HG03103 (cell line): ENCODE results near the gene PCMTD2.
"Not testable (repeated sequence)": the region's sequence is repeated elsewhere in the genome, so short reads cannot be mapped to it uniquely, and the experiment has no call there.

Experiments
- ATAC-seq: cut with Tn5 transposase; IDR thresholded peaks from one replicate; pipeline ENCODE4 v1.9.1; 2021; ENCODE audit warnings: low read depth; ENCODE audit not compliant: unreplicated experiment

The PCMTD2 gene

GRCh38 chr20:64223526-64224067 lies 32.0 kb upstream of the PCMTD2 start:
- no peak for ATAC-seq

DNA sequence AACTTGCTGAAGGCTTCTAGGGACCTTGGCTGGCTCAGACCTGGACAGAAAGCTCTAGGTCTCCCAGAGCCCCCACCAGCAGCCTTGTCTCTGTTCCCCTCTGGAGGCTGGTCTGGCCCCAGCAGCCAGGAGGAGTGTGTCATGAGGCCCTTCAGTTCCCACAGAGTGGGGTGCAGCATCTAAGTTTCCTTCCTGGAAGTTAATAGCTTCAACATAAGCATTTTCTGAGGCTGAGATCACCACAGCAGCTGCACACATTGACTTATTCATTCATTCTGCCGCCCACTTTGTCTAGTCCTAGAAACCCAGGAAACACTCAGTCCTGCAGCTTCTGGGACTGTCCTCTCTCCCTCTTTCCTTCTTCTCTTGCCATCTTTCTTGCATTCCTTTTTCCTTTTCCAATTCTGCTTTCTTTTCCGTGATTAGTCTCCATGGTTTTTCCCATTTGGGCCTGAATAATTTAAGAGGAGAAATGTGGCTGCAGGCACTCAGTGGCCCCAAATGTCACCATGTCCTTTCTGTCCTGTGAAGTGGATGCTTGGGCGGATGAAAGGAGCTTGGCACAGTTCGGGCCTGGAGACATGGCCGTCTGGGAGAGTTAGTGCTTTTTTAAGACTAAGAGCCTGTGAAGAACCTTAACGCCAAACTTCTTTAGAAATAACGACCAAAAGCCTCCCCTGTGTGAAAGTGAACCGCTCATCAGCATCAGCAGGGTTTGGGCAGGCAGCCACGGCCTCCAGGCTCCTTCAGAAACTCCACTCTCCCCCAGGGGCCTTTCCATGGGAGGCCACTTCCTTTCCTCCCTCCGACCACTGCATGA lies 31.0 kb upstream of the PCMTD2 start:
- ATAC-seq: no peak

GRCh38 chr20:64225171-64225595 lies 30.4 kb upstream of the PCMTD2 start:
- ATAC-seq: no peak

DNA sequence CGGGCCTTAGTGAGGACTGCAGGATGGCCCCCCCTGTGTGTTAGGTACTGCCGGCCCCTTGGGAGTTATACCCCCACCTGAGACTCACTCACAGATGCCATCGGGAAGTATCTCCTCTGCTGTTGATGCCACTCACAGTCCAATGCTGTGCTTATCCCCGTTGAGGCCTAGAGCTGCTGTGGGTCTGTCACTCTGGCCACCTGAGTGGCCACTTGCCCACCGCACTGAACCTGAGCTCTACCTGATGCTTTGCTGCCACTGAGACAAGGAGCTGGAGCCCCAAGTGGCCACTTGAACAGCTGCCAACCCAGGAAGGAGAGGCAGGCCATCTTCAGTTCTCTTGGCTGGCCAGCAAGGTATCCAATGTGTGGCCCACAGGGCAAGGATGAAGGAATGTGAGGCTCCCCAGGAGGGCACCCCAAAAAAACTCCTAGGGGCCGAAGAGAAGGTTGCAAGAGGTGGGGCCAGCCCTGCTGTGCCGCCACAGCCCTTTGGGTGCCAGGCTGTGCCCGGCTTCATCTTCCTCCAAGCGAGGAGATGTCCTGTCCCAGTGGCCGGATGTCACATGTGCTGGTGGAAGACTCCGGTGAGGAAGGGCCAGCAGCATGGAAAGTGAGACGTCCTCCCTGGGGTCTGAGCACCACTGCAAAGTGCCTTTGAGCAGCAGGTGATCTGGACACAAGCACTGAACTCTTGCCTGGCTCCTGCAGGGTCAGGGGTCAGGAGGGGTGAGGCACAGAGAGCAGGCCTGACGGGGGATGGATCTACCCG lies 29.5 kb upstream of the PCMTD2 start:
- no peak for ATAC-seq

GRCh38 chr20:64226686-64227580 lies 28.6 kb upstream of the PCMTD2 start:
- ATAC-seq: no peak

- ATAC-seq: no peak
These were observed 27.4 kb upstream of the PCMTD2 start for GRCh38 chr20:64228086-64228653.

DNA sequence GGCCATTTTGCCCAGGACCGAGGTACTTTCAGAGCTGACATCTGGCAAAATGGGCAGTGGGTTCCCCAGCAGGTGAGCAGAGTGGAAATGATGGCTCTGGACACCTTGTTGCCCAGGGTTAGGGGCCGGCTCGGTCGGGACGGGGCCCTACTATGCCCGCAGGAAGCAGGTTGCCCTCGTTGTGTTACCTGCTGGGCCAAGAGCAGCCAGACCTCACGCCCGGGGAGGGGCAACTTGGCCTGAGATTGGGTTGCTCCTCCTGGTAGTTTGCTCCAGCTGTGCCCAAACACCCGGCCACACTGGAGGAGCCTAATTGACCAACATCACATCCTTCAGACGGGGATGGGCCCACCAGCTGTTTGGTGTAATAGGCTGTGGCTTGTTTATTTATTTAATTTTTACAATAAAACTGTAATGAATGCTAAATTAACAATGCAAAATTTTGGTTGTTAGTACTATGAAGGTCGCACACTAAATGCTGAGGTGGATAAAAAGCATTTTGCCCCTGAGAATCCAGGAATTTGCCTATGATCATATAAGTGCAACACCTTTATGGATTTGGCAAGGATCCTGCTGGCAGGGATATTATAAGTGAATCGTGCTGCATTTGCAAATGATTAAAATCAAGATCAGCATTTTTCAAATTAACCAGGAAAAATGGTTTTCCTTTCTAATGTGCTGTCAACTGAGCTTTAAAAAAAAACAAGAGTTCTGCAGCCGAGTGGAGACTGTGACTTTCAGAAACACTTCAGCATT lies 26.6 kb upstream of the PCMTD2 start:
- ATAC-seq: no peak

- ATAC-seq: no peak
These were observed 26.0 kb upstream of the PCMTD2 start for GRCh38 chr20:64229507-64230061.

DNA sequence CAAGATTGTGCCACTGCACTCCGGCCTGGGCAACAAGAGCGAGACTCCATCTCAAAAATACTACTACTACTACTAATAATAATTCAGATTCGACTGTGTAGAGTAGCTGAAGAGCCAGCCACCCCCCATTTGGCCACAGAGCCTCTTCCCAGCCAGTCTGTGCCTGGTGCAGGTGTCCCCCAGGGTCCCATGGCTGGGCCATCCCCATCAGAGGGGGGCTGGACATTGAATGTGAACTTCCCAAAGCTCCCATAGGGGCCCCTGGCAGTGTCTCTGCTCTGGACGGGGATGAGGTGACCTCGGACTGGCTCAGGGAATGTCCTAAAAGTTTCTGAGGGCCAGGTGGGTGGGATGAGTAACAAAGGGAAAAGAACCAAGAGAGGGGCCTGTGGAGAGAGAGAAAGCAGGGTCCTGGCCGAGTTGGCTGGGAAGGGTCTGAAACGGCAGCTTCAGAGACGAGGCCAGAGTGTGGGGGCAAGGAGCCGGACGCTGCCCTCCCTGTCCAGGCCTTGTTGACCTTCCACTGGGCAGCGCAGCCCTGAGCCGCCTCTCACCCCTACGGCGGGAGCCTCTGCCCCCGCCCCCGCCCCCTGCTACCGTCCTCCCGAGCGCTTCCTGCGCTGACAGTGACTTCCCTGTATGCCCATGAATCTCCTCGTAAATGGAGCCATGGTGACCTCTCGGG lies 24.9 kb upstream of the PCMTD2 start:
- no peak for ATAC-seq

DNA sequence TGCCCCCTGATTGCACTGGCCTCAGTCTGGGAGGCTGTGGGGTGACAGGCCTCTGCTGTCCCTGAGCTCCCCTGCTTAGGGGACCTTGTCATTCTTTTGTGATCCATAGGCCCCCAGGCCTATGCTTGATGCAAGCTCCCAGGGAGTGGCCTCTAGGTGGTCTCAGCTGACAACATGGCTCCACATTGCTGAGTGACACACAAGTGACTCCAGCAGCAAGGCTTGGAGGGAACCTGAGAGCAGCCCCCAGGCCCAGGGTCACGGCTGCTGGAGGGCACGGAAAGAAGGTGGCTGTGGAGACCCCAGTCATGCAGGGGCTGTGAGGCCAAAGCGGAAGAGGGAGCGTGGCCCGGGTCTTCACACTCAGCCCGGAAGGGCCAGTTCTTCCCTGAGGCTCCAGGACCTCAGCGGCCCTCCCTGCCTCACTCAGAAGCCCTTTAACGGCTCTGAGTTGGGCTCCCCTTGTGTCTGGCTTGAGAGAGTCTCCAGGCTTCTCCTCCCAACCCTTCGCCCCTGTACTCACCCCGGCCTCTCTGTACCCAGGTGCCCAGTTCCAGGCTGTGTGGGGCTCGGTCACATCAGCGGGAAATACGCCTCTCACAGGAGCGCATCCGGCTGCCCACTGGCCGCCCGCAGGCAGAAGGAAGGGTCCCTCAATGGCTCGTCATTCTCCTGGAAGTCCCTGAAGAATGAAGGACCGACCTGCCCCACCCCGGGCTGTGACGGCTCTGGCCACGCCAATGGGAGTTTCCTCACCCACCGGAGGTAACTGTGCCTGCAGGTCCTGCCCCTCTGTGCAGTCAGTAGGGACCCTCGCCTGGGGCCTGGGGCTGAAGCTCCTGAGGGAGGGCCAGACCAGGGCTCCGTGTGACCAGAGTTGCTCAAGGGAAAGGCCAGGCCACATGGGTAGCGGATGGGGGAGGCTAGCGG lies 23.7 kb upstream of the PCMTD2 start:
- no peak for ATAC-seq

GRCh38 chr20:64232794-64233193 lies 22.8 kb upstream of the PCMTD2 start:
- ATAC-seq: no peak

DNA sequence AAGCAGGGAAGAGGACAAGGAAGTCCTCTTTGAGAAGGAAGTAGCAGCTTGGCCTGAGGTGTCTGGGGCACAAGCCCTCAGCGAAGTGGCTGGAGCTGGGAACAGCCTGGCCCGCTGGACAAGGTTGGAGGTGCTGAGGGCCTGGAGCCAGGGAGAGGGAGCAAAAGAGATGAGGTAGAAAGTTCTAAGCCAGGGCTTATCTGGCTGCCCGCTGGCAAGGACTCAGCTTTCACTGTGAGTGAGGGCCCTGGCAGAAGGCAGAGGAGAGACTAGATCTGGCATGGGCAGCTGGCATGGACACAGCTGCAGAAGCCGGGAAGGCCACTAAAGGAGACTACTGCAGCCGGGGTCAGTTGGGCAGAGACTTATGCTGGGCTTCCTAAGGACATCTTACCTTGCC lies 21.8 kb upstream of the PCMTD2 start:
- no peak for ATAC-seq

- no peak for ATAC-seq
These were observed 21.2 kb upstream of the PCMTD2 start for GRCh38 chr20:64234291-64234791.

GRCh38 chr20:64234921-64235565 lies 20.5 kb upstream of the PCMTD2 start:
- not testable (repeated sequence) for ATAC-seq

- no peak for ATAC-seq
These were observed 19.1 kb upstream of the PCMTD2 start for GRCh38 chr20:64236137-64237088.

GRCh38 chr20:64237316-64237715 lies 18.2 kb upstream of the PCMTD2 start:
- ATAC-seq: no peak
